Measurements from ENCODE around the gene RPS21.

DNA sequence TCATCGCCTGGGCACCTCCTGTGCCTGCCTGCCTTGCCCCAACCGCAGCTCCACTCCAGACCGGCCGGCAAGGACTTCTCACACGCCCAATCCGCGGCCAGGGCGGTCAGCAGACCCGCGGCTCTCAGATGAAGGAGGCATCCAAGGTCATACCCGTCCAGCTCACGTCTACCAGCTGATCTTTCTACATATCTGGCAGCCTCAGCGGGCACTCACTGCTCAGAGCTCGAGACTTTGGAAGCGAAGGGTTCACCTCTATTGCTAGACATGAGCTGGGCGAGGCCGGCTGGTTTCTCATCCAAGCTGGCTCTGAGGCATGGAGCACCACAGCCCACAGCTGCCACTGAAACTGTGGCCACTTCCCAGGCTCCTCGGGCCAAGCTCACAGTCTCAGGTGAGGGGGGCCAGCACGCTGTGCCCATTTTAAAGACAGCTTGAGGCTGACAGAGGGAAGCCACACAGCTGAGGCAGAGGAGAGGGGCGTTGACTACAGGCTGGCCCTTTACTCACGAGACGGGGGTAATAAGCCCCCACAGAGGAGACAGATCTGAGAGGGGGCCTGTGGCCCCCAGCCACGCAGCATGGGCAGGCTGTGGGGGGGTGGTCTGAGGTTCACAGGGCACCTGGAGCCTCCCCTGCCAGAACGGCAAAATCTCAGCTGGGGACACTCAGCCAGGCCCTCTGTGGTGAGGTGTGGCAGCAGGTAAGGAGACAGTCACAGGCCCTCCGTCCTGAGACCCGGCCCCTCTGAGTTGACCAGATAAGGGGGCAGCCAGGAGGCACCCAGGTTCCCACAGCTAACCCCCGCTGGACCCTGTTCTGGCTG lies 21.8 kb upstream of the RPS21 start:
- TF ChIP-seq POLR2A (IDR thresholded peaks at IDR 0.05; ENCODE audit: low read length) (no peak), GATA1 (IDR thresholded peaks at IDR 0.05; ENCODE audit: low read depth, low read length) (no peak)
